ENCODE results near the gene CCDC154.

Gene CCDC154

GRCh38 chr16:1414532-1415260 is 29.7 kb downstream of the CCDC154 start, which contains the start of gene UNKL:
TSS of gene UNKL (minus strand) at chr16:1414704. CDS start at chr16:1414691, 13 bp downstream.
- DNase-seq, result peak; percentile 85

DNA sequence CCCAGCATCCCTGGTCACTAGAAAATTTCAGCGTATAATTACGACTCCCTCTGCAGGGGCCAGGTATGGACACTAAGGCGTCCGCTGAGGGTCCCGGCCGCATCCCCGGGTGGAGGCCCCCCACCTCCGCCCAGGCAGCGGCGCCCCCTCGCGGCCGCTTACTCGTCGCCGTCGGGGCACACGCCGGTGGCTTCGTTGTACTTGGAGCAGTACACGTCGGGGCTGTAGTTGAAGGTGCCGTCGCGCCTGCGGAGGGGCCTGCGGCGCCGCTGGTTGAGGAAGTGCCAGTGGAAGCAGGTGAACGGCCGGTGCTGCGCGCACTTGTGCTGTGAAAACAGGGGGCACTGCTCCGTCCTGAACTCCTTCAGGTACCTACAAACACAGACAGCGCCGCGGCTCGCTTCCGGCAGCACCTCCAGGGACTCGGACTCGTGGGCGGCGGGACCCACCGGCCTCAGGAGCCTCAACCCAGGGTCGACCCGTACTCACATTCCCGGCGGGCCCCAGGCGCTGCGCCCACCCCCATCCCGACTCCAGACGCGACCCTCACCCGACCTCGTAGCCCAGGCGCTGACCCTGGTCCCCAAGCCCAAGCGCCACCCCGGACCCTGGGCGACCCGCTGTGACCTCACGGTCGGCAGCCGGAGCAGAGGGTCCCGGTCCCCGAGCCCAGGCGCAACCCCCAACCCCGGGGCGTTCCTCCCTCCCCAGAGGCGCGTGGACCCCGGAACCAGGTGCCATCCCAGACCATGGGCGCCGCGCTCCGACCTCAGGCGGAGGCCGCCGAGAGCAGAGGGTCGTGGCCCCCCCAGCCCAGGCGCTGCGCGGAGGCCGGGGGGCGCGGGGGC is 30.4 kb downstream of the CCDC154 start:
- DNase-seq, result peak; percentile 63

DNA sequence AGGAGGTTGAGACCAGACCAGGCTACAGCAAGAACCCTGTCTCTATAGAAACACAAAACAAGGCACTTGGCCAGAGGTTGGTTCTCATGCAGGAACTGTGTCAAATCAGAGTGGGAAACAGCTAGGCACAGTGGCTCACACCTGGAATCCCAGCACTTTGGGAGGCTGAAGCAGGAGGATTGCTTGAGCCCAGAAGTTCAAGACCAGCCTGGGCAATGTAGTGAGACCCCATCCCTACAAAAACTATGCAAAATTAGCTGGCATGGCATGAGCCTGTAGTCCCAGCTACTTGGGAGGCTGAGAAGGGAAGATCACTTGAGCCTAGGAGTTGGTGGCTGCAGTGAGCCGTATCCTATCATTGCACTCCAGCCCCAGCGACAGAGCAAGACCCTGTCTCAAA is 31.5 kb downstream of the CCDC154 start:
- DNase-seq, result no peak

DNA sequence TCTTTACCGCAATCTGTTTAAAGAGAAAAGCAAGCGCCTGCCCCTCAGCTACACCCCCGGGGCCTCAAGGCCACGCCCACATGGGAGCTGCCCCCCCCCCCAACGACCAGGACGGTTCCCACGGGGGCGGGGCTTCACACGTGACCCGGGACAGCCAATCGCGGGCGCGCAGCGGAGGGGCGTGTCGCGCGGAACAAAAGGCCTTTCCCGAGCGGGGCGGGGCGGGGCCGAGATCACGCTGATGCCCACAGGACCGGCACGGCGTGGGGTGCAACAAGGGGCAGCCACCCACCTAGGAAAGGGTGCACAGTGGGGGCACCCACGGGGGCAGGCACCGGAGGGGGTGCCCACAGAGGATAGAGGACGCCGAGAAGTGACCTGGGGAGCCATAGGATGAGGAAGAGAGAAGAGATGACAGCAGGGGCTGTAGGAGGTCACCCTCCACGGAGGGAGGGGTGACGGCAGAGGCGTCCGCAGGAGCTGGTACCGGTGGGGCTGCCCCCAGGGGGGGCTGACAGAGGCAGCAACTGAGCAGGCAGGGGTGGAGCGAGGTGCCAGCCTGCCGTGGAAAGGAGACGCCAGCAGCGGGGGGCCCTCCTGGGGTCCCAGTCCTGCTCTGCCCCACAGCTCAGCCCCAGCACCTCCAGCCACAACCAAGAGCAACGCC is 36.1 kb downstream of the CCDC154 start:
- DNase-seq, result peak; percentile 94

- no peak for DNase-seq
Measured at GRCh38 chr16:1407753-1408152, 36.6 kb downstream of the CCDC154 start.

DNA sequence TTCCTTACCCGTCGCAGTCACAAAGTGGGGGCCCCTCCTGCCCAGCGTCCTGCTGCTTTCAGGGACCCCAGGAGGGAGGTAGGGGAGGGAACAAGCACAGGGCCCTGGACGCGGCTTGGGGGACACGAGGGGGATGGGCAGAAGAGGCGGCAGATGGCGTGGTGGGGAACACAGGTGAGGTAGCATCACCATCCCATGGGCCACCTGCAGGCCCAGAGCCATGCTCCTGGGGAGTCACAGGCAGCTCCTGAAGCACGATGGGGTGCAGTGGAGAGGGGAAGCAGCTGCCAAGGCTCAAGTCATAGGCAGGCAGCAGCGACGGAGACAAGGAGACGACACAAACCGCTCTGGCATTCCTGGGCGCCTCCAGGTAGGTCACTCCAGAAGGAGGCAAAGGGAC is 40.6 kb downstream of the CCDC154 start:
- DNase-seq, result no peak

DNA sequence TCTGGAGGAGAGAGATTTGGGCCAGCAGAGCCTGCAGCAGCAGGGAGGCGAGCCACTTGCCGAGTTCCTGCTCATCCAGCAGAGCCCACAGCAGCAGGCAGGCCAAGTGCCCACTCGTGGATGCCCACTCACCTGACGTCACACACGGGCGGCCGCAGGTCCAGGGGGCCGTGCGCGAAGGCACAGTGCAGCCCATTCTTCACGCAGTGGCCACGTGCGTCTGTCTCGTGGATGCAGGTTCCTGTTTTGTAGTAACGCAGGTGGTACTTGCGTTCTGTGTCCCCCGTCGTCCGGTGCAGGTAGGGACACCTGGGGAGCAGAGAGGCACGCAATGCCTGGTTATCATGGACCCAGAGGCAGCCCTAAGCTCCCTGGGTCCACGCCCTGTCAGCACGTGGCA is 41.3 kb downstream of the CCDC154 start:
- no peak for DNase-seq

DNA sequence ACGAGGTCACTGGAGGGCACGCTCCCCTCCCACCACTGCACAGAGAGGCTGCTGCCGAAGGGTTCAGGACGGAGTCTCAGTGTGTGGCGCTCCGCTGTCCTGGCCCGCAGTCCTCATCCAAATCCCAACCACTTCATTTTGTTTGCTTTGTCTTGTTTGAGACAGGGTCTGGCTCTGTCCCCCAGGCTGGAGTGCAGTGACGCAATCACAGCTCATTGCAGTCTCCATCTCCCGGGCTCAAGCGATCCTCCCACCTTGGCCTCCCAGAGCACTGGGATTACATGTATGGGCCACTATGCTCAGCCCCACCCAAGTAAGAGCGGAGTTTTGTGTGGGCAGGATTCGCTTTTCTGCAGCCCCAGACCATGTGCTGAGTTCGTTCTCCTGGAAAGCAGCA is 42.6 kb downstream of the CCDC154 start:
- no peak for DNase-seq

DNA sequence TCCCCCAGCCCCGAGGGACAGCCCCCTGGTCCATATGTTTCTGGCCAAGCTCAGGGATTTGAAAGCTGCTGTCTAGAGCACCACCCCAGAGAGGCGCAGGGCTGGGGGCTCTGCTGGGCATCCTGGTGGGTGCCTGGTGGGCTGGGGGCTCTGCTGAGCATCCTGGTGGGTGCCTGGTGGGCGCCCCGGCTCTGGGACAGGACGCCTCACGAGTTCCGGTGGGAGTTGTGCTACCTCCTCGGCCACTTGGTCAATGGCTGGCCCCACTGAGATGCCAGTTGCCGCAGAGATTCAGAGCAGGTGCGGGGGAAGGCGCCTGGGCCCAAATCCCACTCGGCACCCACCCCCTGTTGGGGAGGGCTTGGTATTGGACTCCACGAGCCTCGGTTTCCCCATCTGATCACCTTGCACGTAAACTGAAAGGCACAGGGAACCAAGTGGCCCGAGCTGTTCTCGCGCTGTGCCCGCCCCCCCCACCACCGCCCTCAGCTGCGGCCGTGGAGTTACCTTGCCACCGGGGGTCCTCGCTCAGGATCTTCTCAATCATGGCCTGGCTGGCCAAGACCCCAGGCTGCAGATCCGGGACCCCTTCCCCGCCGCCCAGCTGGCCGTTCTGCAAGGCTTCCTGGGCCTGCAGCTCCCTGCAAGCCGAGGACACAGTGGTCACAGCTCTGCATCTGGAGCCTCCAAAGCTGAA is 43.1 kb downstream of the CCDC154 start:
- DNase-seq, result no peak

GRCh38 chr16:1398826-1399581 is 45.4 kb downstream of the CCDC154 start:
- DNase-seq, result no peak

GRCh38 chr16:1398351-1398750 is 46.0 kb downstream of the CCDC154 start:
- no peak for DNase-seq

DNA sequence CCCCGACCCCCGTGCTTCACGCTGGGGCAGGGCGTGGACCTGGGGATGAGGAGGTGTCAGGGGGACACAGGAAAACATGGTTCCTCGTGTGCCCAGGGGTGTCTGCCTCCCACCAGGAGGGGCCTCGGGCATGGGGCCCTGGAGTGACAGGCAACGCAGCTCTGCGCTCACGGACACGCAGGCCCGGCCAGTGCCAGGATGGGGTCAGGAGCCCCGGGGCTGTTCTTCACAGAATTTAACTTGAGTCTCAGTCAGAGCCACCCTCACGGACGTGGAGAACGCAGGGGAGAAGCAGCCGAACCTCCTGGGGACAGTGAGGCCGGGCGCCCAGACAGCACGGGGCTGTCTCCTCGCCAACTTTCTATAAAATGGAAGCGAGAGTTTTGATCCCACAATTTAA is 46.6 kb downstream of the CCDC154 start:
- no peak for DNase-seq

- no peak for DNase-seq
Measured at GRCh38 chr16:1395444-1396031, 48.8 kb downstream of the CCDC154 start.

DNA sequence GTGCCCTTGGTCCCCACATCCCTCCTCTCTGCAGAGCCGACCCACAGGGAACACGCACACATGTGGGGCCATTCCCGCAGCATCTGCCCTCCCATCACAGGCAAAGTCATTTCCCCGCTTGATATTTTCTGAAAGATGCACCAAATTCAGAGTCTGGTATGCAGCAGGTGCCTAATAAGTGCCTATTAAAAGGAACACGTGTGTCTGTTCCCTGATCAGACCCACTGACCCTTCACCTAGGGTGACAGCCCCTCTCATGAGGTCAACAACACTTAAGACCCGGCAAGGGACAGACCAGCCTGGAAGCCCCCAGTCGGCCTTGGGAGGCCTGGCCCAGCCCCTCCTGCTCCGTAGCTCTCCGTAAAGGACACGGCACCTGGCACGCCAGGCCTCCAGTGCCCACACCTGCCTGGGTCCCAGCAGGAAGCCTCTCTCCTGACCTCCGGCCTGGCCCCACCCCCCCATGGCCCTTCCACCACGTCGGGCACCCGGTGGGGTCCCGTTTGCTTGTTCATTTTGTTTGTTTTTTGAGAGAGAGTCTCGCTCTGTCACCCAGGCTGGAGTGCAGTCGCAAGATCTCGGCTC is 49.9 kb downstream of the CCDC154 start:
- no peak for DNase-seq

- no peak for DNase-seq
Measured at GRCh38 chr16:1393613-1394176, 50.7 kb downstream of the CCDC154 start.

GRCh38 chr16:1392826-1393225 is 51.5 kb downstream of the CCDC154 start:
- no peak for DNase-seq

DNA sequence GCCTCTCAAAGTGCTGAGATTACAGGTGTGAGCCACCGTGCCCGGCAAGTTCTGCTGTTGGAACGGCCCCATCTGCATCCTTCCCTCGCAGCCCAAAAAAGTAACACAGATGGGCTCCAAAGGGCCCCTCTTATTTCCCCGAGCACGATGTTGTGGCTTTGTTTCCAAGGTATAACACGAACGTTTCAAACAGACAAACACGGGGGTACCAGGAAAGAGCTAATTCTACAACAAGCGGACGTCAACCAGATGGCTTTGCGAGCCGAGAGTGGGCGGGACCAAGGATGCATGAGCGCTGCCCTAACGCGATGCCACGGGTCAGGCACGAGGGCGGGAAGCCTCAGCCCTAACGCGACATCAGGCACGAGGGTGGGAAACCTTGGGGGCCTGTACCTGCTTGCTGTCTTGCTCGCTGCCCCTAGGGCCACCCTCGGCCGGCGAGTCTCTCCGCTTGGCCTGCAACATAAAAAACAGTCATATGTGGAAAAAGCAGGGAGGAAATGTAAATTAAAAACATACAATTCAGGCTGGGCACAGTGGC is 54.0 kb downstream of the CCDC154 start:
- DNase-seq, result no peak

DNA sequence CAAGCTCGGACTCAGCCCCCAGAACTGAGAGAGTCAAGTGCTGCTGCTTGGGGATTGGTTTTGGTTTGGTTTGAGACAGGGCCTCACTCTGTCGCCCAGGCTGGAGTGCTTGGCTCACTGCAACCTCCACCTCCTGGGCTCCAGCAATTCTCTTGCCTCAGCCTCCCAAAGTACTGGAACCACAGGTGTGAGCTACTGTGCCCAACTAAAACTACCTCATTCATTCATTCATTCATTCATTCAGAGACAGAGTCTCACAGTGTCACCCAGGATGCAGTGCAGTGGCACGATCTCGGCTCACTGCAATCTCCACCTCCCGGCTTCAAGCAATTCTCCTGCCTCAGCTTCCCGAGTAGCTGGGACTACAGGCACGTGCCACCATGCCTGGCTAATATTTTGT is 54.6 kb downstream of the CCDC154 start:
- DNase-seq, result no peak

- no peak for DNase-seq
Measured at GRCh38 chr16:1387331-1387730, 57.0 kb downstream of the CCDC154 start.

GRCh38 chr16:1385232-1385631 is 59.1 kb downstream of the CCDC154 start:
- DNase-seq, result no peak
